A549 (cell line): ENCODE data around the gene SOX12. TPM values are rescaled to one million over a fixed set of nuclear protein-coding genes. Genes with fewer than 3 reads are reported as not detected.
A peak's percentile ranks its signal among the peaks of the same experiment; 100 is the strongest.

Experiments
- ATAC-seq, 2 experiments: fragments of 200-7000 bp in 1 of 2; fragments of >200 bp in 1 of 2; cut with Nextera tagmentation in 1 of 2; cut with Tn5 transposase in 1 of 2; 3 replicates each; pipeline versions ENCODE4 v1.8.0 to v1.9.1; 2018 to 2020; ENCODE audit warnings: mild to moderate bottlenecking in 1 of 2, moderate library complexity in 1 of 2
- CTCF ChIA-PET: fragments of 300-600 bp; sonication (Branson Sonifier 250); formaldehyde crosslinking; extraction: SDS; loops from one replicate; lab custom pipeline; 2021; ENCODE audit warnings: antibody characterized with exemption, inconsistent platforms; lab: Yijun Ruan, JAX
- POLR2A ChIA-PET: fragments of 350-600 bp; formaldehyde crosslinking; extraction: SDS; loops from one replicate; lab custom pipeline; 2021; ENCODE audit warnings: antibody characterized with exemption, inconsistent platforms; lab: Yijun Ruan, JAX
- DNase-seq, 2 experiments: peaks; one replicate each; pipeline versions ENCODE4 v3.0.0 to v3.0.0-alpha.2; 2011 to 2016; ENCODE audit warnings: low read depth in 1 of 2, low spot score in 1 of 2
- FAIRE-seq: peaks from 2 replicates; lab custom pipeline; 2011; peaks lifted over from hg19 to GRCh38; lab: Jason Lieb, UNC
- H3K27ac ChIP-seq, 2 experiments: fragments of >200 bp; sonication (Bioruptor Twin); formaldehyde crosslinking; 3 replicates each; pipeline ENCODE4 v1.5.1; 2016 to 2017
- H3K4me1 ChIP-seq: fragments of >200 bp; sonication (Bioruptor Twin); formaldehyde crosslinking; 3 replicates; pipeline ENCODE4 v1.6.1; 2016
- H3K4me2 ChIP-seq: fragments of >200 bp; sonication (Bioruptor Twin); formaldehyde crosslinking; 3 replicates; pipeline ENCODE4 v1.6.1; 2016
- H3K4me3 ChIP-seq: fragments of >200 bp; sonication (Bioruptor Twin); formaldehyde crosslinking; 3 replicates; pipeline ENCODE4 v1.5.1; 2016
- H3K9me3 ChIP-seq: fragments of >200 bp; sonication (Bioruptor Twin); formaldehyde crosslinking; 3 replicates; pipeline ENCODE4 v1.6.1; 2016
- CBX2 ChIP-seq: fragments of 200-600 bp; sonication (generic); IDR thresholded peaks from 2 replicates; pipeline ENCODE4 v1.6.1; 2016; ENCODE audit warnings: low read depth, mild to moderate bottlenecking, borderline replicate concordance
- CEBPB ChIP-seq, 2 experiments: fragments of >200 bp in 1 of 2; sonication (Bioruptor Twin) in 1 of 2; formaldehyde crosslinking in 1 of 2; IDR thresholded peaks; 2 replicates each; pipeline ENCODE4 v1.6.1; 2012 to 2016
- CHD4 ChIP-seq: fragments of 200-600 bp; sonication (generic); IDR thresholded peaks from 2 replicates; pipeline ENCODE4 v1.6.1; 2016; ENCODE audit warnings: antibody characterized with exemption, mild to moderate bottlenecking, borderline replicate concordance
- EP300 ChIP-seq, 2 experiments: fragments of >200 bp; sonication (Bioruptor Twin); formaldehyde crosslinking; IDR thresholded peaks; 2 replicates in 1 of 2; 3 replicates in 1 of 2; pipeline ENCODE4 v1.6.1; 2016 to 2017
- FOSB ChIP-seq: fragments of 250-450 bp; sonication (Bioruptor Pico); IDR thresholded peaks from 2 replicates; pipeline ENCODE4 v1.5.0; 2020; ENCODE audit warnings: mild to moderate bottlenecking, moderate library complexity
- FOSL2 ChIP-seq, 2 experiments: fragments of 450-650 bp in 1 of 2; fragments of >200 bp in 1 of 2; sonication (Bioruptor Twin) in 1 of 2; formaldehyde crosslinking; IDR thresholded peaks; 2 replicates each; pipeline versions ENCODE4 v1.5.0 to v1.6.1; 2016 to 2020; ENCODE audit warnings: mild to moderate bottlenecking in 1 of 2, moderate library complexity in 1 of 2
- HOXA7 ChIP-seq: fragments of 250-450 bp; sonication (Bioruptor Pico); IDR thresholded peaks from 2 replicates; pipeline ENCODE4 v1.5.0; 2020; ENCODE audit warnings: mild to moderate bottlenecking, moderate library complexity
- HOXB13 ChIP-seq: fragments of 250-450 bp; sonication (Bioruptor Pico); IDR thresholded peaks from 2 replicates; pipeline ENCODE4 v1.5.0; 2020; ENCODE audit warnings: low read depth, mild to moderate bottlenecking, moderate library complexity
- HOXB5 ChIP-seq: fragments of 250-450 bp; sonication (Bioruptor Pico); IDR thresholded peaks from 2 replicates; pipeline ENCODE4 v1.5.0; 2020; ENCODE audit warnings: mild to moderate bottlenecking, moderate library complexity
- MAZ ChIP-seq: fragments of 150-350 bp; IDR thresholded peaks from 2 replicates; pipeline ENCODE4 v1.6.1; 2014; ENCODE audit warnings: antibody characterized with exemption, low read depth, low read length, borderline replicate concordance
- NPAS2 ChIP-seq: fragments of 250-450 bp; sonication (Bioruptor Pico); IDR thresholded peaks from 2 replicates; pipeline ENCODE4 v1.8.0; 2022; ENCODE audit warnings: mild to moderate bottlenecking, moderate library complexity, borderline replicate concordance
- RARB ChIP-seq: fragments of 250-450 bp; sonication (Bioruptor Pico); IDR thresholded peaks from 2 replicates; pipeline ENCODE4 v1.8.0; 2021; ENCODE audit warnings: mild to moderate bottlenecking, moderate library complexity
- RFX5 ChIP-seq: fragments of 450-650 bp; IDR thresholded peaks from 2 replicates; pipeline ENCODE4 v1.7.1; 2014; ENCODE audit warnings: antibody characterized with exemption, mild to moderate bottlenecking, moderate library complexity
- SMC3 ChIP-seq: fragments of >200 bp; sonication (Bioruptor Twin); formaldehyde crosslinking; IDR thresholded peaks from 3 replicates; pipeline ENCODE4 v1.6.1; 2018; ENCODE audit warnings: inconsistent platforms
- ZNF302 ChIP-seq: fragments of 250-450 bp; sonication (Bioruptor Pico); IDR thresholded peaks from 2 replicates; pipeline ENCODE4 v1.9.0; 2021; ENCODE audit warnings: inconsistent platforms, mild to moderate bottlenecking, moderate library complexity
- WGBS: methylation state at CpG from one replicate; pipeline ENCODE4 v1.1.6; 2017; ENCODE audit errors: missing lambda C conversion rate; 5-methylcytosine and 5-hydroxymethylcytosine counted together
- polyA plus RNA-seq, 4 experiments: library from polyadenylated mRNA; depleted of rRNA in 3 of 4; stranded (reverse); fragments of >200 nt; fragmentation: RNase III in 1 of 4; extraction: RNeasy Plus Mini Kit Qiagen cat#74134 plus additional on column Dnase treatment in 1 of 4; gene quantifications; 2 replicates in 3 of 4; 3 replicates in 1 of 4; pipeline ENCODE4 v1.2.3, GENCODE V29; 2011 to 2017
- TF ChIP-seq, protein P1 (sequence below): IDR thresholded peaks from 2 replicates; pipeline ENCODE4 v1.6.1; 2012
- TF ChIP-seq, protein P2 (sequence below): fragments of 150-350 bp; IDR thresholded peaks from 2 replicates; pipeline ENCODE4 v1.6.1; 2014; ENCODE audit warnings: low read depth, mild to moderate bottlenecking, low read length
- TF ChIP-seq, protein P3 (sequence below): IDR thresholded peaks from 2 replicates; pipeline ENCODE4 v1.6.1; 2012

The SOX12 gene
- polyA plus RNA-seq, 2 of the 4 experiments (the other 2 are of a cell fraction) = 7.0 to 29.2 TPM

DNA sequence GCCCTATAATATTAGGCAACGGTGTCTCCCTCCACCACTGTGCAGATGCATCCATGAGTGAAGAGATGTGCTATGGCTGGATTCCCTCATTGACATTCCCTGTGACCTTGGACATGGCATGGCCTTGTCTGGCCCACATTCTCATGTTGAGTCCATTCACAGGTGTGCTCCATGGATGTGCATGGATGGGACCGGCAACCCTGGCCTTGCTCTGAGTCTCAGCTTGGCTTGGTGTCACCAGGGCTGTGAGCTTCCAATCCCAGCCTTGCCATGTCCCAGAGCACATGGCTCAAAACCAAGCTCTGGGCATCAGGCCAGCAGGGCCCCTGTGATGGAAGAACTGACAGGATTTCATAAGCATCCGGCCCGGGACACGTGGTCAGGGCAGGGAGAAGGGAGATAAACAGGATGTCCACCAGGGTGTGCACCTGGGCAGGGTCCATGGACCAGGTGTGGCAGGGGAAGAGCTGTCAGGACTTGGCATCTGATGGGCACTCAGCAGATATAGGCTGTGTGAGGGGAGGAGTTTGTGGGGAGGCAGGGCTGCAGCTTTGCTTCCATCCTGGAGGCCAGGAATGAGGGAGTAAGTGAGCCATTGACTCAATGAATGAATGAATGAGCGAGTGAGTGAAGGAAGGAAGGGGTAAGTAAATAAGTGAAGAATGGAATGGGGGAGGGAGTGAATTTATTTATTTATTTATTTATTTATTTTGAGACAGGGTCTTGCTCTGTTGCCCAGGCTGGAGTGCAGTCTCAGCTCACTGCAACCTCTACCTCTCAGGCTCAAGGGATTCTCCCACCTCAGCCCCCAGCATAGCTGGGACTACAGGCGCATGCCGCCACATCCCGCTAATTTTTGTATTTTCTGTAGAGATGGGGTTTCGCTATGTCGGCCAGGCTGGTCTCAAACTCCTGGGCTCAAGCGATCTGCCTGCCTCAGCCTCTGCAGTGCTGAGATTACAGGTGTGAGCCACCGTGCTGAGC lies 37.2 kb downstream of the SOX12 start (continued):
- TF ChIP-seq, protein P1, sequence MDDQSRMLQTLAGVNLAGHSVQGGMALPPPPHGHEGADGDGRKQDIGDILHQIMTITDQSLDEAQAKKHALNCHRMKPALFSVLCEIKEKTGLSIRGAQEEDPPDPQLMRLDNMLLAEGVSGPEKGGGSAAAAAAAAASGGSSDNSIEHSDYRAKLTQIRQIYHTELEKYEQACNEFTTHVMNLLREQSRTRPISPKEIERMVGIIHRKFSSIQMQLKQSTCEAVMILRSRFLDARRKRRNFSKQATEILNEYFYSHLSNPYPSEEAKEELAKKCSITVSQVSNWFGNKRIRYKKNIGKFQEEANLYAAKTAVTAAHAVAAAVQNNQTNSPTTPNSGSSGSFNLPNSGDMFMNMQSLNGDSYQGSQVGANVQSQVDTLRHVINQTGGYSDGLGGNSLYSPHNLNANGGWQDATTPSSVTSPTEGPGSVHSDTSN = no peak

DNA sequence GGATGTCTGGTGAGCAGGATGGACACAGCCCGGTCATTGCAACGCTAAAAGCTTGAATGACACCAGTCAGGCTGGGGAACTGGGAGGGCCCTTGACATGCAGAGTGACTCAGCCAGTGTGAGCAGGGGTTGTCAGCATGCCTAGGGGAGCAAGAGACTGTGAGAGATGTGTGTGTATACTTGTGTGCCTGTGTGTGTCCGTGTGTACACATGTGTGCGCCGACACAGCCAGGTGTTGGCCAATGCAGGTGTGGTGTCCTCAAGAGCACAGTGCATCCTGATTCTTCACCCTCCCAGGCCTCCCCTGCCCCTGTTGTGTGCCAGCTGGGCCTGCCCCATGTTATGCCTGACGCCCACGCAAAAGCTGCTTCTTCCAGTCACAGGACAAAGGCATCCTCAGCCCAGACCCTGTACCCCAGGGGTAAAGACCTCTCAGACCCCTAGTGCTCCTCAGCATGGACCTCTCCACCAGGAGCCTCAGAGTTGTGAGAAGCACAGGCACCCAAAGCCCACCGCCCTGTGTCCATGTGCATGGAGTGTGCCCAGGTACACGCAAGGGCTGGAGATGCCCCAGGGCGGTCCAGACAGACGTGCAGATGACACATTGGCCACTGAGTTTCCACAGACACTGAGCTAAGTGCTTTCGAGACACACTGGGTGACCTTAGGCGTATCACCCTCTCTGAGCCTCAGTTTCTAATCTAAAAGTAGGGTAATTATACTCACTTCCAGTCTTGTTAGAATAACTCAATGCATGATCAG lies 38.1 kb downstream of the SOX12 start:
- no peak for FAIRE-seq
- 0 out of 2 replicates have a peak, but pooled peaks have one; percentile 7 for TF ChIP-seq HOXB13
- no peak for TF ChIP-seq HOXB5 (CRISPR knock-in tag)
- no peak for TF ChIP-seq CBX2
- no peak for TF ChIP-seq CHD4
- no peak for TF ChIP-seq EP300 (IDR thresholded peaks at IDR 0.05)
- TF ChIP-seq FOSB (CRISPR knock-in tag) = no peak
- no peak for TF ChIP-seq NPAS2 (CRISPR knock-in tag)
- TF ChIP-seq, protein P2, sequence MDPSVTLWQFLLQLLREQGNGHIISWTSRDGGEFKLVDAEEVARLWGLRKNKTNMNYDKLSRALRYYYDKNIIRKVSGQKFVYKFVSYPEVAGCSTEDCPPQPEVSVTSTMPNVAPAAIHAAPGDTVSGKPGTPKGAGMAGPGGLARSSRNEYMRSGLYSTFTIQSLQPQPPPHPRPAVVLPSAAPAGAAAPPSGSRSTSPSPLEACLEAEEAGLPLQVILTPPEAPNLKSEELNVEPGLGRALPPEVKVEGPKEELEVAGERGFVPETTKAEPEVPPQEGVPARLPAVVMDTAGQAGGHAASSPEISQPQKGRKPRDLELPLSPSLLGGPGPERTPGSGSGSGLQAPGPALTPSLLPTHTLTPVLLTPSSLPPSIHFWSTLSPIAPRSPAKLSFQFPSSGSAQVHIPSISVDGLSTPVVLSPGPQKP = no peak
- no peak for TF ChIP-seq HOXA7
- no peak for TF ChIP-seq ZNF302
- no peak for TF ChIP-seq RFX5
- 0 out of 2 replicates have a peak, but pooled peaks have one; percentile 14 for TF ChIP-seq MAZ
- no peak for TF ChIP-seq FOSL2 (IDR thresholded peaks at IDR 0.05)
- TF ChIP-seq FOSL2 (CRISPR knock-in tag; IDR thresholded peaks at IDR 0.05) = peak; percentile 48
- no peak for TF ChIP-seq CEBPB (IDR thresholded peaks at IDR 0.05)
- peak; percentile 13; the same call in 1 of the 3 replicates for TF ChIP-seq SMC3
- TF ChIP-seq, protein P3, sequence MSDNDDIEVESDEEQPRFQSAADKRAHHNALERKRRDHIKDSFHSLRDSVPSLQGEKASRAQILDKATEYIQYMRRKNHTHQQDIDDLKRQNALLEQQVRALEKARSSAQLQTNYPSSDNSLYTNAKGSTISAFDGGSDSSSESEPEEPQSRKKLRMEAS = 0 out of 2 replicates have a peak, but pooled peaks have one; percentile 38
- no peak for TF ChIP-seq RARB (CRISPR knock-in tag)
- 68% methylated on average over 12 of the region's 13 CpGs for WGBS
- Histone ChIP-seq H3K4me2 (peak overlapping the region; percentile 67), H3K4me3 (peak overlapping the region; percentile 10; the same call in 1 of the 3 replicates), H3K9me3 (no peaks in the 10 kb centered on the region), H3K4me1 (peaks cover 88% of the 10 kb centered on the region), H3K27ac (peak overlapping the region; percentile 94 to 98)
- ChIA-PET CTCF (interaction anchor here (1.2 to 50.3 kb wide), 20 partner anchors 11 to 376 kb away, joined by 3 to 1229 read pairs (median 8); partner anchors contain the start of genes TBC1D20 and TRIB3), POLR2A (interaction anchor here (0.9 to 7.1 kb wide), 9 partner anchors 9 to 99 kb away, joined by 3 to 147 read pairs (median 13); partner anchors contain the start of genes NRSN2, RBCK1, SOX12 and TBC1D20)
- ATAC-seq = peak; percentile 55 to 57
- DNase-seq = peak in 1 of 2 experiments; percentile 66
